Globus pallidus (tissue), 1 donor: ENCODE results near the gene LPIN1.
"Not testable (repeated sequence)": the region's sequence is repeated elsewhere in the genome, so short reads cannot be mapped to it uniquely, and the experiment has no call there.

Experiments used
- DNase-seq: peaks from one replicate; pipeline ENCODE4 v3.0.0-alpha.2; 2015; ENCODE audit warnings: low spot score

Gene LPIN1

DNA sequence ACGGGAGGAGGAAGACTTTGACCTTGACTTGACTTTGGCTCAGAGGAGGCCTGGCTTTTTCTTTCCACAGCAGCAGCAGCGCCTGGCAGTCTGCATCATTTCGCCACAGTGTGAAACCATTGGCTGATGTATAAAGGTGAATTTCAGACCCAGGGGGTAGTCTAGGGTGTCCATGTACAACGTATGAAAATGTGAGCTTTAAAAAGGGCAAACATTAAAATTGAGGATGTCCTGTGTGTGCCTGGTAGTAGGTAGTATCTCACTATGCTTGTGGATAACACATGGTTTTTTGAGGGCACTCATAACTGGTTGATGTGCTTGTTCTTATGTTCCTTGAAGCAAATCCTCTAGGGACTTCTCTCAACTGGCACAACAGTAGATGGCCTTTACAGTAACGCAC is 86.1 kb downstream of the LPIN1 start:
- no peak for DNase-seq

DNA sequence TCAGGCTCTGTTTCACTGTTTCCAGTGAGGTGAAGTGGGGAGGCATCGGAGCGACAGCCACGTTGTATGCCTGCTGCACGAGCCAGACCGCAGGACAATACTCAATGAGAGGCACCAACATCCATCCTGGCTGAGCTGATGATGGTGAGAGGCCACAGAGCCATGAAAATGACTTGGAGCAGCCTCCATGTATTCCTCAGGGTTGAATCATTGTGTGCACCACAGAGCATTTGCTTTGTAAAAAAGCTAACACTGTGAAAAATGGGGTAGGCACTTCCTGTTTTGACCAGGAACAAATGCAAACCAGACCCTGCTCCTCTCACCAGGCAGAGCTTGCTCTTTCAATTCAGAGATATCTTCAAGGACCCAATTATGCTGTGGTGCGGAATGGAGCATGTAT is 87.2 kb downstream of the LPIN1 start:
- no peak for DNase-seq

DNA sequence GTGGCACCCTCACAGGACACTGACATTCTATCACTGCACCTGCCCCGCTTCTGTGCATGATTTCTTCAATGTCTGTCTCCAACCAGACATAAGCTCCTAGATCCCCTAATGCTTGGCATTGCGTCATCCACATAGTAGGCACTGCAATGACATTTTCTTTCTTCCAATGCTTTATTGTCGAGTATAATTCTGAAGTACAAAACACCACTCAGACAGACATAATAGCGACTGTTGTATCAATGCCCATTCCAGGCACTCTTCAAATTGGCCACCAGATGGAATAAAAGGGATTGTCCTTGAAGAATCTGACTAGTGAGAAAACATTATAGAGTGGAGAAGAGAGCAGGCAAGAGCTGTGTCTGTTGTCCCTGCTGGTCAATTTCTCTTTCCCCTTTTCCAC is 89.0 kb downstream of the LPIN1 start:
- DNase-seq, result no peak

DNA sequence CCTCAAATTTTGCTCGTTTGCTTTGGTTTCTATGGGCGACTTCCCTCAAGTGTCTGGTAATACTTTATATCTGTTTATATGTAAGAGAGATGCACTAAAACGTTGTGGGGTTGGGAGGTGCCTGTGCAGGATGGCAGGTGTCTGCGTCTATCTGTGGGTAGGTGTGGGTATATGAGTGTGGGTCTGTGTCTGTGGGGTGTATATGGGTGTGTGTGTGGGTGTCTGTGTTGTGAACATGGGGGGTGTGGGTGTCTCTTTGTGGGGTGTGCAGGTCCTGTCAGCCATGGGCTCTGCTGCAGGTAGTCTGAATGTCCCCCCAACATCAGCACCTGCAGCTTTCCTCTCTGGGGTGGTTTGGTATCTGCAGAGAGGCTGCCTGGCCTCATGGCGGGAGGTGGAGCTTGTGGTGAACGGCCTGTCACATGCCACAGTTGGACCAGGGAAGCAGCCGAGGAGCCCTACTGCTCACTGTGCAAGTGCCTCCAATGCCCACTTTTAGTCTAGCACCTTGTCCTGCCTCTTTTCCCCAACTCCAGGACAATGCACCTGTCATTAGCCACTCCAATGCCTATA is 90.3 kb downstream of the LPIN1 start:
- DNase-seq, result no peak

DNA sequence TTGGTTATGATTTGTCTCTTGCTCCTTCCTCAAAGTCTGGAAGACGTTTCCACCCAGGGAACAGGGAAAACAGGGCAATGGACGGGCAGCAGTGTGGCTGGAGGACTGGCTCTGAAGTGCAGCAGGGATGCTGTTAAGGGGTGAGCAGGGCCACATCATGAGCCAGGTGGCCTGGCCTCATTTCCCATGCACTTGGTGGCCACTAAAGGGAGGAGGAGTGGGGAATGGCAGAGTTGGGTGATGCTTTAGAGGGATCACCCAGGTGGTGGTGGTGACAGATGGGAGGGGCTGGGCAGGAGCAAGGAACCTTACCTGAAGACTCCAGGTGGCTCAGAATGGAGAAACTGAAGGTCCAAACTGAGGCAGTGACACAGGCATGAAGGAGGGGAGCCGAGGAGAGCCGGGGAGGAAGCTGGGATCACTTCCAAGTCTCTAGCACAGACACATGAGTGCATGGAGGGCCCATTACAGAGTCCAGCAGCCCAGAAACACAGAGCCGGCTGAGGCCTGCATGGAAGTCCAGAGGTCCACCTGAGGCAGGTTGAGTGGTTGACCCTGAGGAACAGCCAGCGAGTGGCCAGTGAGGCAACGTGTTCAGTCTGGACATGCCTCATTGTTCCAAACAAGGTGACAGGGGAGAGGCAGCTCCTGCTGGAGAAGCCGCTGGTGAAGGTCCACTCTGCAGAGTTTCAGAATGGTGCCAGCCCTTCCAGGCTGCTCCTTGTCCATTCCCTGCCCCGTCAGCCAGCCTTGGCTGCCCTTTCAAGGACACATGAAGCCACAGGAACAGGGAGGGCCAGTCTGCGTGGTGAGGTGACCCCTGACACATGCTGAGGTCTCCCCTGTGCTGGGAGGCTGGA is 91.7 kb downstream of the LPIN1 start:
- no peak for DNase-seq

DNA sequence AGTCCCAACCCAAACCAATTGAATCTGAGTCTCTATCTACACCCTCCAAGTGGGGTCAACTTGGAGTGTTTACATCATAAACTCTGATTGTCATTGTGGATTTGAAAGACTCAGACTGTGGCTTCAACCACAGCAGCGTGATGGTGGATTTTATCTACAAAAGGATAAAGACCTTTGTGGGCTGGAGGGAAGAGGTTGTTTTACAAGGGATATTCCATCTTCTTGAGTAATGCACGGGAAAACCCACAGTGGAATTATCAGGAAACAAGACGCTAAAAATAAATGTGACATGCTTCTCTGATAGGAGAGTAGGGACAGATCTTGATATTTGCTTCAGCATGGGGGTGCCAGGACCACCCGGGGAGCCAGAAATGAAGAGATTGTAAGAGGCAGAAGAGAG is 93.5 kb downstream of the LPIN1 start:
- DNase-seq, result no peak

DNA sequence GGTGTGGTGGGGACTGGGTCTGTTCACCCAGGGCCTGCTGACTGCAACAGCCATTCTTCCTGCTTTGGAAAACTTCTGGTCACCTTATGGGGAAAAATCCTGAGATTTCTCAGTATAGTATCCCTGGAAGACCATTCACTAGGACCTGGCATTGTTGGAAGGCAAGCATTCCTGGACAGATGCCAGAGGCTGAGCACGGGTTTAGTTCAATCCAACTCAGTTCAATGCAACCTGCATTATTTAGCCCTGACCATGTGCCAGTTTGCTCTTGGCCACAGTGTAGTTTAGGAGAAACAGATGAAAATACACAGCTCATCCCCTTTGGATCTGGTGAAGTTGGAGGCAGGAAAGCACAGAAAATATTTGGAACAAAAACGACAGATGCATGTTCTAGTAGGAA is 95.9 kb downstream of the LPIN1 start:
- DNase-seq, result no peak

DNA sequence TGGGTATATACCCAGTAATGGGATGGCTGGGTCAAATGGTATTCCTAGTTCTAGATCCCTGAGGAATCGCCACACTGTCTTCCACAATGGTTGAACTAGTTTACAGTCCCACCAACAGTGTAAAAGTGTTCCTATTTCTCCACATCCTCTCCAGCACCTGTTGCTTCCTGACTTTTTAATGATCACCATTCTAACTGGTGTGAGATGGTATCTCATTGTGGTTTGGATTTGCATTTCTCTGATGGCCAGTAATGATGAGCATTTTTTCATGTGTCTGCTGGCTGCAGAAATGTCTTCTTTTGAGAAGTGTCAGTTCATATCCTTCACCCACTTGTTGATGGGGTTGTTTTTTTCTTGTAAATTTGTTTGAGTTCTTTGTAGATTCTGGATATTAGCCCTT is 98.4 kb downstream of the LPIN1 start:
- not testable (repeated sequence) for DNase-seq

DNA sequence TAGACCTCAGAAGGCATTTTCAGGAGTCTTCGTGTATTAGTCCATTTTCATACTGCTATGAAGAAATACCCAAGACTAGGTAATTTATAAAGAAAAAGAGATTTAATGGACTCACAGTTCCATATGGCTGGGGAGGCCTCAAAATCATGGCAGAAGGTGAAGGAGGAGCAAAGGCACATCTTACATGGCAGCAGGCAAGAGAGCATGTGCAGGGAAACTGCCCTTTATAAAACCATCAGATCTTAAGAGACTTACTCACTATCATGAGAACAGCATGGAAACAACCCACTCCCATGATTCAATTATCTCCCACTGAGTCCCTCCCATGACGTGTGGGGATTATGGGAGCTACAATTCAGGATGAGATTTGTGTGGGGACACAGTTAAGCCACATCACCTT is 101.5 kb downstream of the LPIN1 start:
- DNase-seq, result not testable (repeated sequence)

DNA sequence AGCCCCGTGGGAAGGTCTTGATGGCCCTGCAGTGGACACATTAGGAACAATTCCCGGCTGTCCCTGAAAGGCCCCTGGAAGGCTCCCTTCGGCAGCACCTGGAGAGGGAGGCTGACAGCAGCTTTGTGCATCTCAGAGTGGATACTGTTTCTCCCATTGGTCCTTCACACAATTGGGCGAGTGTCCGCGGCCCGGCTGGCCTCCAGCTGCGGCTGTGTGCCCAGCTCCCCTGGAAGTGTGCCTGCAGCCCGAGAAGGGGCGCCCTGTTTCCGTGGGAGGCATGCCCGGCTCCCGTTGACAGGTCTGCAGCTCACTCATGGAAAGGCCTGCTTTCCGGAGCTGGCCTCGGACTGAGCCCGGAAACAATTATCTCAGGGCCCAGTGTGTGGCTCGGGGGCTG is 103.7 kb downstream of the LPIN1 start:
- peak; percentile 86 for DNase-seq

DNA sequence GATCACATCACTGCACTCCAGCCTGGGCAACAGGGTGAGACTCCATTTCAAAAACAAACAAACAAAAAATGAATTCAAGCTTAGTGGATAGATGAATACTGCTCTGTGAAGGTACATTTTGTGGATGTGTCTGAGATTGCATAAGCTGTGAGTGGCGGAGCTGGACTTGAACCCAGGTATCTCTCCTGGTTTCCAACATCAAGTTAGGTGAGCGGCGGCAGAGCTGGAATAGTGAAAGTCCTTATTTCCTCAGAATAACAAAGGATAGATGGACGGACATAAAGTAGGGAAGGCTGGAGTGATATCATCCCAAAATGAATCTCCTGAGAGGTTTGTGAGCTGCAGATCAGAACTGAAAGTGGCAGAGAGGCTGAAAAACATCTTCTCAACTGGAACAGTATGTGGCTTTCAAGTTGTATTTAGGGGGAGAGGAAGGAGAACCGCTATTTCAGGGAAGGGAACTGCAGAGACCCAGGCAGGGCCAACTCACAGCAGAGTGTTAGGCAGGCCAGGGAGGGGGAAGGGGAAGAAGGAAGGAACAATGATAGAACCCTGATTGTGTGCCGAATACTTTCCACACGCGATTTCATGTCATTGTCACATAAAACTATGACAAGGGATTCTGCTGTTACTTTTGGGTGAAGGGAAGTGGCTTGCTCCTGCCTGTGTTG is 106.2 kb downstream of the LPIN1 start:
- DNase-seq, result no peak

DNA sequence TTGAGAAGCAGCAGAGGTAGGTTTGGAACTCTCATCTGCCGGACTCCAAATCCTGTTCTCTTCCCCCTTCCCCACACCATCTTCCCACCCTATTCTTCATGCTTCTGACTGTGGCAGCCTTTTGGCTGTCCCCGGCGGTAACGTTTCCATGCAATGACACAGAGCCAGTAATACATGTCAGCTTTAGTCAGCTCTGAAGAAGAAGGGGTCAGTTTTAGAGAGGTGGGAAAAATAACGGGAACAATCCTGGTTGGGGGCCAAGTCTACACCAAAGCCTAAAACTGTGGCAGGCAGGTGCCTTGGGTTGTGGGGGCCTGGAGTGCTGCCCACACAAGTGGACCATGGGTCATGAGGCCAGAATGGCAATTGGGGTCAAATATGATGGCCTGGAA is 106.8 kb downstream of the LPIN1 start:
- no peak for DNase-seq

DNA sequence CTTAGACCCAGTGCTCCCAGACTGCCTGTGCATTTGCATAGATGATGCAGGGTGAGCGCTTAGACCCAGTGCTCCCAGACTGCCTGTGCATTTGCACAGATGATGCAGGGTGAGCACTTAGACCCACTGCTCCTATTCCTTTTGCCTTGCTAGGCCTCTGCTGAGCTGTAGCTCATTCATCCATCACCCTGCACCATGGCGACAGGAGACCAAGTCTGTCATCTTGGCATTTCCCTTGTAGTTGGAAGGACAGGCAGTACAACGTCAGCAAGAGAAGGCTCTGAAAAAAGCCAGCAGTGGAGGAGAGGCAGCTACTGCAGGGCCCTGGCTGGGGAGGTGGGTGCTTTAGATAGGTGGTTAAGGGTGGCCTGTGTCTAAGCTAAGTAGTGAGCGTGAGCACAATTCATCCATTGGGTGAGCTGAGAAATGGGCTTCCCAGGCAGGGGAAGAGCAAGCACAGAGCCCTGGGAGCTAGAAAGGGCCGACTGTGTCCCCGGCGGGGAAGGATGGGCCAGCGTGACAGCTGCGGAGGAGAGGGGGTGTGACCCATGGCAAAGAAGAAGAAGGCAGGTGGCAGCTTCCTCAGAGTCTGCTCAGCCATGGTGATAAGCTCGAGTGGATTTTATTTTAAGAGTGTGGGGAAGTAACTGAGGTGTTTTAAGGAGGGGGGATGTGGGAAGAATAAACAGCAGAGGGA is 108.8 kb downstream of the LPIN1 start:
- DNase-seq, result no peak

DNA sequence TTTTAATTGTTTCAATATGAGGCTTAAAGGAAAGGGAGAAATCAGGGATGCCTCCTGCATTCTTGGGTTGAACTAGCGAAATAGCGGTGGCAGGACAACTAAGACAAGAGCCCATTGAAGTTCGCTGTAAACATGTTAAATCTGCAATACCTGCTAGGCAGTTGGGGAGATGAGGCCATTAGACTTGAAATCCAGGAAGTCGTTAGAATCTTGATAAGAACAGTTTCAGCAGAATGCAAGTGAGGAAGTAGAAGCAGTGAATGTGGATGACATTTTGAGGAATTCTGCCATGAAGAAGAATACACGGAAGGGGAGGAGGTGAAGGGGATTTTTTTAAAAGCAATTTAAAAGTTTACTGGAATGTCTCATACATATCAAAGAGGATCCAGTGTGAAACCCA is 109.7 kb downstream of the LPIN1 start:
- DNase-seq, result no peak

DNA sequence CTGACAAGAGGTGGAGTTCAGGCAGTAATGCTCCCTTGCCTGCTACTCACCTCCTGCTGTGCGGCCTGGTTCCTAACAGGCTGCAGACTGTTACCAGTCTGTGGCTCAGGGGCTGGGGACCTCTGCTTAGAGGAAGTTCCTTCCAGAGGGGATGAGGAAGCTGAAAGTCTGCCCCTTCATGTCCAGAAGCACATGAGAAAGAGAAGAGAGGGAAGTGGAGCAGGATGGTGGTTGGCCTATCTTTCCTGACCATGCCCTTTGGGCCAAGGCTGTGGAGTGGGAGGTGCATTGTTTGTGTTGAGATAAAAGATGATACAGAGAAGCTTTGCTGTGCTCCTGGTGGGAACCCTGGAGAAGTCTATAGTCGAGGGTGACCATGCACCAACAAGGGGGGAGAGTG is 112.5 kb downstream of the LPIN1 start:
- DNase-seq, result no peak

DNA sequence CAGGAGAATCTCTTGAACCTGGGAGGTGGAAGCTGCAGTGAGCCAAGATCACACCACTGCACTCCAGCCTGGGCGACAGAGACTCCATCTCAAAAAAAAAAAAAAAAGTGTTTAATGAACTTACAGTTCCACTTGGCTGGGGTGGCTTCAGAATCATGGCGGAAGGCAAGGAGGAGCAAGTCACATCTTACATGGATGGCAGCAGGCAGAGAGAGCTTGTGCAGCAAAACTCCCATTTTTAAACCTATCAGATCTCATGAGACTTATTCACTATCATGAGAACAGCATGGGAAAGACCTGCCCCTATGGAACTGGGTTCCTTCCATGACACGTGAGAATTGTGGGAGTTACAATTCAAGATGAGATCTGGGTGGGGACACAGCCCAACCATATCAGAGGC is 113.5 kb downstream of the LPIN1 start:
- not testable (repeated sequence) for DNase-seq

DNA sequence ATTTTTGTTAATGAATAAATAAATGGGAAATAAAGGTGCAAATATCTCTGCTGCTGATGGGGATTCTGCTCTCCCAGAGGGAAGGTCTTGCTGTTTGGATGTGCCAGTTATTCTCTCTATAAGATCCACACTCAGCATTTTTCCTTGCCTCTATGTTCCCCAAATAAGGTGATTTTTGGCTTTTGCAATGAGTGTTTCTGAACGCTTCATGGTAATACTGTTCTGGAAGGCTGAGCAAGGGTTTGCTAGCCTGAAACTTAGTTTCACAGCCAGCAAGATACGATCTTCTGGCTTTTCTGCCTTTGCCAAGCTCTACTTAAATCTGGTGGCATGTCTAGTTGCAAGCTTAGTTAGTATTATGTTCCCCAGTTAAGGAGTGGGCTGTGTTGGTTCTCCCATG is 114.6 kb downstream of the LPIN1 start:
- no peak for DNase-seq

DNA sequence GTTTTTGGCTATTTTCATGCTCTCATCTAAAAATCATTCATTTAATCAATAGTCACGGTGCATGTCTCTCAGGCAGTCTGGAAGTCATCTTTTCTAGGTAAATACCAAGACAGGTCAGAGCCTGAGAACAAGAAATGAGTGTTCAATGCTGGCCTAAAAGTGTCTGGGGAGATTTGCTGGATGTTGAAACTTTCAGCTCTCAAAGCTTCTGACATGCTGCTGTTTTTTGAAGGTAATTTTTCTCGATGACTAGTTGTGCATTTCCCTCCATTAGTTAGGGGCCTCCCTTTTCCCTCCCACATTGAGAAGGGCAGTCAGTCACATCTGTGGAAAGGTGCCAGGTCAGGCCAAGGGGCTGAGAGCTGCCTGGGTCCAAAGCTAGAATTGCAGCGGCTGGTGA is 115.6 kb downstream of the LPIN1 start:
- no peak for DNase-seq

DNA sequence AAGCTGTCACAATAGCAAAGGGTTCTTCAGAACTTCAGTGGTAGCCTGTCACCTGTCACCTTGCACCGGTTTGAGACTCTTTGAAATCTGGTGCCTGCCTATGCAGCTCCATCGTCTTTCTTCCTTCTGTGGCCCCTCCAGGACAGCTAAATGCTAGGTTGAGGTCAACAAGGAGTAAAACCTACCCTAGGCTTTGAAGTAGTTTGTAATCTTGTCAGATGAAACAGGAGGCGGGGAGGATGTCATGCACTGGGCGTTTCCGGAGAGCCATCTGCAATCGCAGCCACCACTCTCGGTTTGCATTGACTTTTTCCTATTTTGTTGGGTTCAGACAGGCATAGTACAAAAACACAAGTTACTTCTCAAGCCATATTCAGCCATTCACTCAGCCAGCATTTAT is 116.7 kb downstream of the LPIN1 start:
- no peak for DNase-seq

DNA sequence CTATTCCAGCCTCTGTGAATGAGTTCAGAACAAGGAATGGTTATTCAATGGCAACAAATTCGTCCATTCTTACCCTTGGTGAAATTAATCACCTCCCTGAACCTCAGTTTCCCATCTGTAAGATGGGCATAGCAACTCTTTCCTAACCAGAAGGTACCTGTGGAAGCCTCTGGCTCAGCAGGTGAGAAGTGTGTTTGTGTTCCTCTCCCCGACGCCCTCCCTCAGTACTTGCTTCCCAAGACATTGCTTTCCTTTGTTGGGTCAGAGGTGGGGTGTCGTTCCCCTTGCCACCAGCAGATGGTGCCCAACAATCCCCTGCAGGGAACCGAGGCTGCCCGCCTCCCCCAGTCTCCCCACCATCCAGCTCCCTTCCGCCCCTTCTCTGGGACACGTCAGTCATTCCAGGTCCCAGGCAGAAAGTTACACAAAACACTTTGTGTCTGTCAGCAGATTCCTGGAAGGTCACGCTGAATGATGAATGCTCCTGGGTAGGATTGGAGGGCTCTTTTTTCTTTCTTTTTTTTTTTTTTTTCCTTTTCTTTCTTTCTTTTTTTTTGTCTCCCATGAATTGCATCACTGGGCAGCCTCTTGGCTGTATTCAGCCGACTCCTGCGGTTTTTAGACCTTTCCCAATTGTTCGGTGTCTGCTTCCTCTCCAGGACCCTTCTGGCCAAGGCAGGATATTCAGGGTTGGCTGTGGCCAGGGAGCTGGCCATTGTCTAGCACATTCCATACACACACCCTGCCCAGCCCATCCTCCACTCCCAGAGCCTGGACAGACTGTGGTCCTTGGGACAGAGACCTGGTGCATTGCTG is 117.3 kb downstream of the LPIN1 start:
- peak; percentile 79 for DNase-seq

DNA sequence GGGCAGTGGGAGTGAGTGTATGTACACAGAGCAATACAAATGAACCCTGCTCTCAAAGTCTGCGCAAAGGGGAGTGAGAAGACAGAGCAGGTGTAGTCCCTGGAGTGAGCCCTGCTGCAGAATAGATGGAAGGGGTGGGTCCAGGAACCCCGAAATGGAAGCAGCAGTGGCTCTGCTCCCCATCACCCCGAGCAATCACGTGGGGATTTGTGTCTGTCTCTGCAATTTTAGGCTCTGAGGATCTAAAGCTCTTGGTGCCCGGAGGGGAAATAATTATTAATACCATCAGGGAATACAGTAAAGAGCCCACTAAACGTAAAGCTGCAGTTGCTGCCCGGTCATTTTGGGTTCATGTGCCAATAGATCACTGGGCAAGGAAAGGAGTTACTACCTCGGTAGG is 118.3 kb downstream of the LPIN1 start:
- no peak for DNase-seq

DNA sequence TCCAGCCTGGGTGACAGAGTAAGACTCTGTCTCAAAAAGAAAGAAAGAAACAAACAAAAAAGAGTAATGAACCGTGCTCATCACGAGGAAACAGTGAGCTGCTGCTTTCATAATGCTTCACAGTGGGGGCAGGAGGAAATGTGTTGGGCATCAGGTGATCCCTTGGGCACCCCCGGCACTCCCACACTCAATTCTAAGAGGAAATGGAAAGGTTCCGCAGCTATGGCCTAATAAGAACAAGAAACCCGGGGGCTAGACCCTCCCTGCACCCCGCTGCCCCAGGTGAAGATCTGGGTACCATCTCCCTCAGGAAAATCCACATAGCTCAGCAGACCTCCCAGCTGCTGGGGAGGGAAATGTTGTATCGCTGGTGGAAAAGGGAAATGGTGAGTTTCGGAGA is 118.9 kb downstream of the LPIN1 start:
- no peak for DNase-seq
